Retinal pigment epithelial cell (primary cell): Measurements from ENCODE around the gene MAN1A2.

Source experiments
- DNase-seq: peaks from one replicate; pipeline ENCODE4 v3.0.0-alpha.2; 2010; ENCODE audit warnings: low read depth
- H3K4me3 ChIP-seq: 2 replicates; pipeline ENCODE4 v1.5.1; 2011; ENCODE audit warnings: mild to moderate bottlenecking, low read length, control low read depth, moderate library complexity
- CTCF ChIP-seq: conservative IDR thresholded peaks from 2 replicates; pipeline ENCODE4 v1.5.1; 2011; ENCODE audit warnings: low read depth, low read length, control low read depth, inconsistent platforms

Gene MAN1A2

GRCh38 chr1:117529683-117530082 lies 162.4 kb downstream of the MAN1A2 start:
- H3K4me3 ChIP-seq, result no peak overlapping the region
- TF ChIP-seq CTCF, result no peak
- DNase-seq, result no peak

GRCh38 chr1:117531222-117531621 lies 164.0 kb downstream of the MAN1A2 start:
- DNase-seq, result no peak
- TF ChIP-seq CTCF, result no peak
- no peak overlapping the region for H3K4me3 ChIP-seq

GRCh38 chr1:117534995-117535467 lies 167.8 kb downstream of the MAN1A2 start:
- peak; percentile 68 for TF ChIP-seq CTCF
- peak; percentile 35 for DNase-seq
- H3K4me3 ChIP-seq, result no peak overlapping the region

DNA sequence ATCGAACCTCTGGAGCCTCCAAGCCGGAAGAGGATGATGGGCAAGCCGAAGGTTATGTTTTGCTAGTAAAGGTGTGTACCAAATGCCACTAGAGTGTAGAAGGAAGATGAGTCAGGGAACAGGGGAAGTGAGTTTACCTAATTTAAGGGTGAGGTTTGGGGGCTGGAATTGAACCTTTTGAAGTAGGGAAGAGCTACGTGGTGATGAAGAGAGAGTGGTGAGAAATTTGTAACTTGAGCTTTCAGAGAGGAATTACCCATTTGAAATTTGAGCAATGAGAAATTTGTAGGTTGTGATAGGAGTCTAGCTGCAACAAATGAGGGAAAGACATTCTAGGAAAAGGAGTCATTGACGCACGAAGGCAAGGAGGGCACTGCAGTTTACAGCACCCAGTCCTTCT lies 168.6 kb downstream of the MAN1A2 start:
- no peak for TF ChIP-seq CTCF
- no peak for DNase-seq
- no peak overlapping the region for H3K4me3 ChIP-seq

- H3K4me3 ChIP-seq, result no peak overlapping the region
- no peak for TF ChIP-seq CTCF
- DNase-seq, result no peak
Observed at GRCh38 chr1:117537291-117537920, 170.2 kb downstream of the MAN1A2 start.

DNA sequence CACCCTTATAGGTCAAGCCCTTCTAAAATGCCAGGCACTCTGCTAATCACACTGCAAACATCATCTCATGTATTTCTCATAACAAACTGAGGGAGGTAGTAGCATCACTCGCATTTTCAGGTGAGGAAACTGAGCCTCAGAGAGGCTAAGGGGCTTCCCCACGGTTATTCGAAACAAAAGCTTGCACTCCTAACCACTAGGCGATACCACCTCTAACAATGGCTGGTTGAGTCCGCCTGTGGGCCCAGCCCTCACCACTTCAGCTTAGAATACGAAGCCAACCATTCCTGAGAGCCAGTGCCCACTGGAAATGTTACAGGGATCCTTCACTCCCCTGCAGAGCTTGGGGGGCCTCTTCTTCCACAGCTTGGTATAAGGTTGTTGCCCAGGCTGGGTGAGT lies 173.3 kb downstream of the MAN1A2 start:
- DNase-seq, result no peak
- TF ChIP-seq CTCF, result no peak
- no peak overlapping the region for H3K4me3 ChIP-seq

DNA sequence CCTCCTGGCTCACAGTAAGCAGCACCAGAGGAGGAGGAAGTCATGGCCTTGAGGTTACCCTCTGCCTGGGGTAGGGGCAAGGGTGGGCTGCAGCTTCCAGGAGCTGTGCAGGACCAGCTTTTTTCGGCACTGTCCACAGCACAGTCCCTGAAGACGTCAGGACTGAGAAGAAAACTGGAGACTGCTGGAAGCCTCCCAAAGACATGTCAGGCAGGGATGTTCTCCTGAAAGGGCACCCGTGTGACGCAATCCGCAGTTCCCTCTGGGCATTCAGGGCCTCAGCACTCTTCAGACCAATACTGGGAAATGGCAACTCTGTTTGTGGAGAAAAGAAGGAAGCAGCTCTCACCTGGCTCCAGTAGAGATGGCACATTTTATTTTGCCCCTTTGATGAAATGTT lies 173.8 kb downstream of the MAN1A2 start:
- no peak for DNase-seq
- no peak for TF ChIP-seq CTCF
- H3K4me3 ChIP-seq, result no peak overlapping the region
